Measurements from ENCODE around the gene GLRX. TPM values are rescaled to one million over a fixed set of nuclear protein-coding genes. Genes with fewer than 3 reads are reported as not detected.
A peak's percentile ranks its signal among the peaks of the same experiment; 100 is the strongest.
"Not testable (repeated sequence)": the region's sequence is repeated elsewhere in the genome, so short reads cannot be mapped to it uniquely, and the experiment has no call there.

Gene GLRX, protein sequence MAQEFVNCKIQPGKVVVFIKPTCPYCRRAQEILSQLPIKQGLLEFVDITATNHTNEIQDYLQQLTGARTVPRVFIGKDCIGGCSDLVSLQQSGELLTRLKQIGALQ
- total RNA-seq (ENCODE audit: unreplicated experiment): 79.6 TPM
- long read RNA-seq, transcript GLRX-201 (3 exons, 1,211 nt): major isoform, 90 of 95 reads
- long read RNA-seq, partial matches to known transcripts: 0 of 95 reads
- long read RNA-seq, other reads (novel, unspliced or antisense): 4 of 95 reads

DNA sequence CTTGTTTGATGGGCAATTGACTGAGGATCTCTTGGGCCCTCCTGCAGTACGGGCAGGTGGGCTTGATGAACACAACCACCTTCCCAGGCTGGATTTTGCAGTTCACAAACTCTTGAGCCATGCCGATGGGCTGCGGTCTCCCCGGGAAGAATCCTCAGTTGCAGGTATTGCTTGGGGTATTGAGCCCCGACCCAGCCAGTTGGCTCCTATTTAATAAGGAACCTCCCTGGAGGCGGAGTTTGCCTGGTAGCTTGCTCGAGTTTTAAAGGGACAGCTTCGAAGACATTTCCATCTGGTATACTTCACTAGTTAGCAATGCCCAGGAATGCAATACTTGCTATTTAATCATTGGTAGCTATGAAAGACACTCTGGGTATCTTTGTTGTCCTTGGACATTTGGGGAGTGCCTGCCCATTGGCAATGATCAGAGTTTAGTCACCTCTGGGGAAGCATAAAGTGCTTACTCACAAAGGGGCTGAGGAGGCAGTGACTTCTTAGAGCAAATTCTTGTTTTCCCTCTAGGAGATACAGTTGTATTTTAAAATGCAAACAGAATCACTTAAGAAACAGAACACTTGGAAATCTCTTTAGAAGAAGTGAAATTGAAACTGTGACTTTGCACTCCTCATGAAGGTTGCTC, at the start of gene GLRX:
GLRX (minus strand) TSS at position 185 of the 640 bp plus-strand sequence; CDS start at position 121, 64 bp downstream.
- peak within 1 kb of the TSS; percentile 91 for H3K4me3 Mint-ChIP-seq (ENCODE audit: unreplicated experiment)
- peaks cover 6% of the 10 kb centered on the region for H3K36me3 Mint-ChIP-seq (ENCODE audit: unreplicated experiment)
- H3K27ac Mint-ChIP-seq (ENCODE audit: unreplicated experiment): peak within 1 kb of the TSS; percentile 99
- peak; percentile 58 for DNase-seq
- peaks cover 33% of the 10 kb centered on the region for H3K4me1 Mint-ChIP-seq (ENCODE audit: low read depth, unreplicated experiment)
- TF ChIP-seq, protein P1, sequence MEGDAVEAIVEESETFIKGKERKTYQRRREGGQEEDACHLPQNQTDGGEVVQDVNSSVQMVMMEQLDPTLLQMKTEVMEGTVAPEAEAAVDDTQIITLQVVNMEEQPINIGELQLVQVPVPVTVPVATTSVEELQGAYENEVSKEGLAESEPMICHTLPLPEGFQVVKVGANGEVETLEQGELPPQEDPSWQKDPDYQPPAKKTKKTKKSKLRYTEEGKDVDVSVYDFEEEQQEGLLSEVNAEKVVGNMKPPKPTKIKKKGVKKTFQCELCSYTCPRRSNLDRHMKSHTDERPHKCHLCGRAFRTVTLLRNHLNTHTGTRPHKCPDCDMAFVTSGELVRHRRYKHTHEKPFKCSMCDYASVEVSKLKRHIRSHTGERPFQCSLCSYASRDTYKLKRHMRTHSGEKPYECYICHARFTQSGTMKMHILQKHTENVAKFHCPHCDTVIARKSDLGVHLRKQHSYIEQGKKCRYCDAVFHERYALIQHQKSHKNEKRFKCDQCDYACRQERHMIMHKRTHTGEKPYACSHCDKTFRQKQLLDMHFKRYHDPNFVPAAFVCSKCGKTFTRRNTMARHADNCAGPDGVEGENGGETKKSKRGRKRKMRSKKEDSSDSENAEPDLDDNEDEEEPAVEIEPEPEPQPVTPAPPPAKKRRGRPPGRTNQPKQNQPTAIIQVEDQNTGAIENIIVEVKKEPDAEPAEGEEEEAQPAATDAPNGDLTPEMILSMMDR (IDR thresholded peaks at IDR 0.05; ENCODE audit: partially characterized antibody, unreplicated experiment): no peak
- H3K9me3 Mint-ChIP-seq (ENCODE audit: unreplicated experiment): peaks cover 12% of the 10 kb centered on the region
- peaks cover 14% of the 10 kb centered on the region for H3K27me3 Mint-ChIP-seq (ENCODE audit: unreplicated experiment)

- no peak for DNase-seq
- peaks cover 4% of the 10 kb centered on the region for H3K36me3 Mint-ChIP-seq (ENCODE audit: unreplicated experiment)
- no peak overlapping the region for H3K4me3 Mint-ChIP-seq (ENCODE audit: unreplicated experiment)
- no peaks in the 10 kb centered on the region for H3K27me3 Mint-ChIP-seq (ENCODE audit: unreplicated experiment)
- TF ChIP-seq, protein P1 (IDR thresholded peaks at IDR 0.05; ENCODE audit: partially characterized antibody, unreplicated experiment): no peak
- H3K27ac Mint-ChIP-seq (ENCODE audit: unreplicated experiment): no peak overlapping the region
- peaks cover 9% of the 10 kb centered on the region for H3K4me1 Mint-ChIP-seq (ENCODE audit: low read depth, unreplicated experiment)
- peaks cover 1% of the 10 kb centered on the region for H3K9me3 Mint-ChIP-seq (ENCODE audit: unreplicated experiment)
These were observed 48.8 kb upstream of the GLRX start for GRCh38 chr5:95871146-95871806.

GRCh38 chr5:95870105-95870672, 47.7 kb upstream of the GLRX start:
- no peak overlapping the region for H3K4me3 Mint-ChIP-seq (ENCODE audit: unreplicated experiment)
- peaks cover 1% of the 10 kb centered on the region for H3K9me3 Mint-ChIP-seq (ENCODE audit: unreplicated experiment)
- no peaks in the 10 kb centered on the region for H3K27me3 Mint-ChIP-seq (ENCODE audit: unreplicated experiment)
- H3K27ac Mint-ChIP-seq (ENCODE audit: unreplicated experiment): no peak overlapping the region
- DNase-seq: no peak
- peaks cover 4% of the 10 kb centered on the region for H3K36me3 Mint-ChIP-seq (ENCODE audit: unreplicated experiment)
- H3K4me1 Mint-ChIP-seq (ENCODE audit: low read depth, unreplicated experiment): peaks cover 9% of the 10 kb centered on the region
- TF ChIP-seq, protein P1 (IDR thresholded peaks at IDR 0.05; ENCODE audit: partially characterized antibody, unreplicated experiment): no peak

GRCh38 chr5:95869173-95869855, 46.8 kb upstream of the GLRX start:
- H3K36me3 Mint-ChIP-seq (ENCODE audit: unreplicated experiment); DNase-seq; H3K27ac Mint-ChIP-seq (ENCODE audit: unreplicated experiment); H3K9me3 Mint-ChIP-seq (ENCODE audit: unreplicated experiment); H3K4me3 Mint-ChIP-seq (ENCODE audit: unreplicated experiment); H3K27me3 Mint-ChIP-seq (ENCODE audit: unreplicated experiment): not testable (repeated sequence)
- peaks cover 13% of the 10 kb centered on the region for H3K4me1 Mint-ChIP-seq (ENCODE audit: low read depth, unreplicated experiment)

DNA sequence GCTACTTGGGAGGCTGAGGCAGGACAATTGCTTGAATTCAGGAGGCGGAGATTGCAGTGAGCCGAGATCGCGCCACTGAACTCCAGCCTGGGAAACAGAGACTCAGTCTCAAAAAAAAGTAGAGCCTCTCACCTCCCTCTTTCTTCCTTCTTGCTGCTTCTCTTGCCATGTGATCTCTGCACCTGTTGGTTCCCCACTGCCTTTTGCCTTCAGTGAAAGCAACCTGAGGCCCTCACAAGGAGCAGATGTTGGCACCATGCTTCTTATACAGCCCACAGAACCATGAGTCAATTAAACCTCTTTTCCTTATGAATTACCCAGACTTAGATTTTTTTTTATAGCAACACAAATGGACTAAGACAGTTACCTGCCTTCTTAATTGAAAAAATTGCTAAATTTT, 45.6 kb upstream of the GLRX start:
- Mint-ChIP-seq H3K9me3 (ENCODE audit: unreplicated experiment) (peaks cover 3% of the 10 kb centered on the region), H3K36me3 (ENCODE audit: unreplicated experiment) (peaks cover 4% of the 10 kb centered on the region)

More for the DNA sequence above, 45.6 kb upstream of the GLRX start:
- no peak for DNase-seq
- Mint-ChIP-seq H3K27ac (ENCODE audit: unreplicated experiment) (no peak overlapping the region), H3K27me3 (ENCODE audit: unreplicated experiment) (peaks cover 3% of the 10 kb centered on the region), H3K4me3 (ENCODE audit: unreplicated experiment) (no peak overlapping the region), H3K4me1 (ENCODE audit: low read depth, unreplicated experiment) (peaks cover 18% of the 10 kb centered on the region)
- TF ChIP-seq, protein P1 (IDR thresholded peaks at IDR 0.05; ENCODE audit: partially characterized antibody, unreplicated experiment): no peak

Data from glutamatergic neuron (in vitro differentiated cells).